Measurements from ENCODE around the gene FAM117A. TPM values are rescaled to one million over a fixed set of nuclear protein-coding genes. Genes with fewer than 3 reads are reported as not detected.

Gene FAM117A
- total RNA-seq, 1 experiment from 2014 or later, result 14.9 TPM

DNA sequence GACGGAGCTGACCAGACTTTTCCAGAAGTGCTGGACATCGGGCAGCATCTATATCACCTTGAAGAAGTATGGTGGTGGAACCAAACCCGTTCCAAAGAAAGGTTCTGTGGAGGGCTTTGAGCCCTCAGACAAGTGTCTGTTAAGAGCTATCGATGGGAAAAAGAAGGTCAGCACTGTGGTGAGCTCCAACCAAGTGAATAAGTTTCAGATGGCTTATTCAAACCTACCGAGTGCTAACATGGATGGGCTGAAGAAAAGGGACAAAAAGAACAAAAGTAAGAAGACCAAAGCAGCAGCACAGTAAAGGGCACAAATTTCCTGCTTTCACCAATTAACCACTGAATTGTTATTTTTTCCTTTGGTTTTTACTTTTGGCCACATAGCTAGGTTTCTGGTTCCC lies 31.4 kb upstream of the FAM117A start:
- no peaks in the 10 kb centered on the region for H3K27me3 Mint-ChIP-seq (ENCODE audit: unreplicated experiment)
- H3K4me1 Mint-ChIP-seq (ENCODE audit: low read depth, unreplicated experiment), result peaks cover under 1% of the 10 kb centered on the region
- intact Hi-C loops (cut with micrococcal nuclease; ENCODE audit: unreplicated experiment), result no loop called here
- H3K9me3 Mint-ChIP-seq (ENCODE audit: low read depth, unreplicated experiment), result no peaks in the 10 kb centered on the region
- BruUV-seq (replicated peaks), result no TSS peak
- H3K27ac Mint-ChIP-seq (ENCODE audit: unreplicated experiment), result no peak overlapping the region
- no peak overlapping the region for H3K4me3 Mint-ChIP-seq (ENCODE audit: low read depth, unreplicated experiment)
- TF ChIP-seq CTCF (IDR thresholded peaks at IDR 0.05; ENCODE audit: unreplicated experiment), result no peak
- peaks cover 87% of the 10 kb centered on the region for H3K36me3 Mint-ChIP-seq (ENCODE audit: insufficient read depth, unreplicated experiment)
- CTCF ChIA-PET, result interaction anchor here (0.8 kb wide), 1 partner anchor 61 kb away, joined by 3 read pairs; no protein-coding TSS in a partner anchor
- DNase-seq, result no peak

DNA sequence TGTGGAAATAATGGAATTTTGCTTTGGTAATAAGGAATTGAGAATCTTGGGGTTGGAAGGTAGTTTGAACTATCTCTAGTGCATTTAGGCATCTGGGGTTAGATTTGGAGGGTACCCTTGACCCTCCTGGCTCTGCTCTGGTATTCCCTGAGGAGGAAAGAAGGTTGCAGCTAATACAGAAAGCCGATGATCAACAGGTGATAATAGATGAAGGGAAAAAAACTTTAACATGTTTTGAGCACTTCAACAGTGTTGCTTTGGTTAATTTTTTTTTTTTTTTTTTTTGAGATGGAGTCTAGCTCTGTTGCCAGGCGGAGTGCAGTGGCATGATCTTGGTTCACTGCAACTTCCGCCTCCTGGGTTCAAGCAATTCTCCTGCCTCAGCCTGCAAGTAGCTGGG lies 29.4 kb upstream of the FAM117A start:
- DNase-seq, result no peak
- H3K27ac Mint-ChIP-seq (ENCODE audit: unreplicated experiment), result no peak overlapping the region
- intact Hi-C loops (cut with micrococcal nuclease; ENCODE audit: unreplicated experiment), result no loop called here
- CTCF ChIA-PET, result interaction anchor here (0.6 to 0.7 kb wide), 4 partner anchors 15 to 120 kb away, joined by 3 to 6 read pairs (median 4); no protein-coding TSS in a partner anchor
- H3K4me1 Mint-ChIP-seq (ENCODE audit: low read depth, unreplicated experiment), result peaks cover 14% of the 10 kb centered on the region
- no peak for TF ChIP-seq CTCF (IDR thresholded peaks at IDR 0.05; ENCODE audit: unreplicated experiment)
- no peaks in the 10 kb centered on the region for H3K9me3 Mint-ChIP-seq (ENCODE audit: low read depth, unreplicated experiment)
- H3K27me3 Mint-ChIP-seq (ENCODE audit: unreplicated experiment), result no peaks in the 10 kb centered on the region
- peaks cover 89% of the 10 kb centered on the region for H3K36me3 Mint-ChIP-seq (ENCODE audit: insufficient read depth, unreplicated experiment)
- BruUV-seq (replicated peaks), result no TSS peak
- H3K4me3 Mint-ChIP-seq (ENCODE audit: low read depth, unreplicated experiment), result no peak overlapping the region

DNA sequence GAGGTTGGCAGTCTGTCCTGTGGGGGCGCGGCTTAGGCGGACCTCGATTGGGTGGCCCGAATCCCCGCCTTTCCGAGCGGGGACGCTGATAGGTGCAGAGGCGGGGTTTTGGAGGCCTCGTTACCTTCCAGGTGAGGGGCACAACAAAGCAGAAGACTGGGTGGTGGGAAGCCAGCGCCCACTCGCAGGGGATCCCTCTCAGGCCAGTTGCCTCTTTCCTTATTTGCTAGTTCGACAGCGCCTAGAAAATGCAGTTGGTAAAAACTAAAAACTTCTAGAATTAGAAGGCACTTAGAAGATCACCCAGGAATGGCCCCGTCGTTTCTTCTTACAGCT lies 25.3 kb upstream of the FAM117A start:
- Mint-ChIP-seq H3K4me3 (ENCODE audit: low read depth, unreplicated experiment) (peak overlapping the region; percentile 91), H3K9me3 (ENCODE audit: low read depth, unreplicated experiment) (no peaks in the 10 kb centered on the region), H3K27ac (ENCODE audit: unreplicated experiment) (peak overlapping the region; percentile 97), H3K4me1 (ENCODE audit: low read depth, unreplicated experiment) (peaks cover 25% of the 10 kb centered on the region), H3K36me3 (ENCODE audit: insufficient read depth, unreplicated experiment) (peaks cover 71% of the 10 kb centered on the region), H3K27me3 (ENCODE audit: unreplicated experiment) (peaks cover 12% of the 10 kb centered on the region)
- DNase-seq, result no peak
- TF ChIP-seq CTCF (IDR thresholded peaks at IDR 0.05; ENCODE audit: unreplicated experiment), result no peak
- no TSS peak for BruUV-seq (replicated peaks)
- intact Hi-C loops (cut with micrococcal nuclease; ENCODE audit: unreplicated experiment), result no loop called here
- CTCF ChIA-PET, result interaction anchor here (0.5 to 1.4 kb wide), 2 partner anchors 112 to 207 kb away, joined by 3 to 4 read pairs; no protein-coding TSS in a partner anchor

GRCh38 chr17:49788478-49789242 lies 24.7 kb upstream of the FAM117A start, which contains the start of gene KAT7:
Gene KAT7, plus strand, starts transcription at chr17:49788681. Its CDS starts 154 bp downstream, at chr17:49788835.
- peaks cover 25% of the 10 kb centered on the region for H3K4me1 Mint-ChIP-seq (ENCODE audit: low read depth, unreplicated experiment)
- no peak for TF ChIP-seq CTCF (IDR thresholded peaks at IDR 0.05; ENCODE audit: unreplicated experiment)
- intact Hi-C loops (cut with micrococcal nuclease; ENCODE audit: unreplicated experiment), result no loop called here
- CTCF ChIA-PET, result interaction anchor here (1.0 to 1.7 kb wide), 3 partner anchors 10 to 208 kb away, joined by 3 to 6 read pairs (median 3); partner anchors contain the start of gene FAM117A
- peaks cover 17% of the 10 kb centered on the region for H3K27me3 Mint-ChIP-seq (ENCODE audit: unreplicated experiment)
- peak within 1 kb of the TSS; percentile 97 for H3K27ac Mint-ChIP-seq (ENCODE audit: unreplicated experiment)
- BruUV-seq (replicated peaks), result TSS peak; percentile 77
- no peaks in the 10 kb centered on the region for H3K9me3 Mint-ChIP-seq (ENCODE audit: low read depth, unreplicated experiment)
- H3K36me3 Mint-ChIP-seq (ENCODE audit: insufficient read depth, unreplicated experiment), result peaks cover 65% of the 10 kb centered on the region
- DNase-seq, result peak; percentile 100
- peak within 1 kb of the TSS; percentile 91 for H3K4me3 Mint-ChIP-seq (ENCODE audit: low read depth, unreplicated experiment)

Data from Calu3 (cell line).